ENCODE measurements around the gene SPATS2. TPM values are rescaled to one million over a fixed set of nuclear protein-coding genes. Genes with fewer than 3 reads are reported as not detected.
"Not testable (repeated sequence)": the region's sequence is repeated elsewhere in the genome, so short reads cannot be mapped to it uniquely, and the experiment has no call there.

SPATS2 gene
- total and polyA plus RNA-seq, 2 donors (not counting 1 experiment from before 2014, with no cell fraction given): 11.3 to 21.5 TPM

GRCh38 chr12:49377386-49377785 is 10.1 kb downstream of the SPATS2 start:
- H3K27ac ChIP-seq (ENCODE audit: low read length in 2 of 2): no peak overlapping the region
- no peaks in the 10 kb centered on the region for H3K27me3 ChIP-seq (replicated peaks in 1 of 4; ENCODE audit: control extremely low read depth in 1 of 4, control insufficient read depth in 3 of 4, insufficient read depth in 4 of 4, low read length in 3 of 4)
- no peak overlapping the region for H2AFZ ChIP-seq (ENCODE audit: insufficient read depth, low read depth, low read length, poor library complexity, severe bottlenecking)
- TF ChIP-seq EZH2 (IDR thresholded peaks at IDR 0.05; ENCODE audit: borderline replicate concordance, insufficient read depth, low read depth, low read length, poor library complexity, severe bottlenecking) (no peak), CTCF (IDR thresholded peaks at IDR 0.05) (no peak)
- Mint-ChIP-seq H3K4me1 (no peaks in the 10 kb centered on the region), H3K4me3 (no peak overlapping the region), H3K27ac (no peak overlapping the region), H3K27me3 (no peaks in the 10 kb centered on the region), H3K9me3 (ENCODE audit: insufficient read depth) (no peaks in the 10 kb centered on the region)
- no peaks in the 10 kb centered on the region for H4K20me1 ChIP-seq (ENCODE audit: control insufficient read depth, insufficient read depth, low read length, poor library complexity, severe bottlenecking)
- no peaks in the 10 kb centered on the region for H3K4me1 ChIP-seq (ENCODE audit: control insufficient read depth in 2 of 2, insufficient read depth in 2 of 2, low read length in 2 of 2)
- no peak overlapping the region for H3K4me3 ChIP-seq (ENCODE audit: control extremely low read depth in 1 of 5, extremely low read depth in 1 of 5, insufficient read depth in 1 of 5, low read depth in 2 of 5, low read length in 4 of 5)
- peaks cover 16% of the 10 kb centered on the region for H3K79me2 ChIP-seq (ENCODE audit: control insufficient read depth, insufficient read depth, low read length)
- H3K9me3 ChIP-seq (ENCODE audit: control extremely low read depth in 1 of 3, control insufficient read depth in 2 of 3, insufficient read depth in 1 of 3, low read length in 2 of 3): no peaks in the 10 kb centered on the region
- ATAC-seq (ENCODE audit: low read depth): no peak
- no CpG with 5 or more reads among the region's 2 CpGs for WGBS (ENCODE audit: insufficient coverage)
- H3K36me3 ChIP-seq (replicated peaks in 1 of 2; ENCODE audit: control extremely low read depth in 1 of 2, control insufficient read depth in 1 of 2, extremely low read depth in 1 of 2, insufficient read depth in 2 of 2, low read length in 1 of 2): no peaks in the 10 kb centered on the region
- no peak overlapping the region for H3K4me2 ChIP-seq (replicated peaks; ENCODE audit: low read depth, low read length, poor library complexity, severe bottlenecking)
- ChIA-PET CTCF (interaction anchor here (1.0 to 1.5 kb wide), 4 partner anchors 19 to 137 kb away, joined by 3 to 7 read pairs (median 5); partner anchors contain the start of gene DNAJC22), POLR2A (no interaction called here)
- H3K9ac ChIP-seq (ENCODE audit: low read length): no peak overlapping the region
- intact Hi-C loops (cut with micrococcal nuclease): no loop called here
- no peak for DNase-seq

- H3K4me3 ChIP-seq (ENCODE audit: control extremely low read depth in 1 of 5, extremely low read depth in 1 of 5, insufficient read depth in 1 of 5, low read depth in 2 of 5, low read length in 4 of 5); H3K4me1 Mint-ChIP-seq; H2AFZ ChIP-seq (ENCODE audit: insufficient read depth, low read depth, low read length, poor library complexity, severe bottlenecking); H3K27ac ChIP-seq (ENCODE audit: low read length in 2 of 2); H3K36me3 ChIP-seq (replicated peaks in 1 of 2; ENCODE audit: control extremely low read depth in 1 of 2, control insufficient read depth in 1 of 2, extremely low read depth in 1 of 2, insufficient read depth in 2 of 2, low read length in 1 of 2); H3K9me3 ChIP-seq (ENCODE audit: control extremely low read depth in 1 of 3, control insufficient read depth in 2 of 3, insufficient read depth in 1 of 3, low read length in 2 of 3); CTCF ChIA-PET; POLR2A ChIA-PET; H3K4me2 ChIP-seq (replicated peaks; ENCODE audit: low read depth, low read length, poor library complexity, severe bottlenecking); H4K20me1 ChIP-seq (ENCODE audit: control insufficient read depth, insufficient read depth, low read length, poor library complexity, severe bottlenecking); H3K9me3 Mint-ChIP-seq (ENCODE audit: insufficient read depth); H3K27me3 ChIP-seq (replicated peaks in 1 of 4; ENCODE audit: control extremely low read depth in 1 of 4, control insufficient read depth in 3 of 4, insufficient read depth in 4 of 4, low read length in 3 of 4); H3K4me3 Mint-ChIP-seq; H3K4me1 ChIP-seq (ENCODE audit: control insufficient read depth in 2 of 2, insufficient read depth in 2 of 2, low read length in 2 of 2); H3K27me3 Mint-ChIP-seq; H3K9ac ChIP-seq (ENCODE audit: low read length); intact Hi-C loops (cut with micrococcal nuclease); DNase-seq; ATAC-seq (ENCODE audit: low read depth); H3K27ac Mint-ChIP-seq: not testable (repeated sequence)
- 100% methylated on average over 6 of the region's 9 CpGs for whole genome bisulfite sequencing (ENCODE audit: insufficient coverage)
- peaks cover 24% of the 10 kb centered on the region for H3K79me2 ChIP-seq (ENCODE audit: control insufficient read depth, insufficient read depth, low read length)
Measured at GRCh38 chr12:49380184-49380583, 12.9 kb downstream of the SPATS2 start.
